Ishikawa (cell line): ENCODE results near the gene MED13L.

Experiments used
- CEBPB ChIP-seq: IDR thresholded peaks from 2 replicates; pipeline ENCODE4 v1.6.1; 2012
- CREB1 ChIP-seq: IDR thresholded peaks from 2 replicates; pipeline ENCODE4 v1.6.1; 2012; ENCODE audit warnings: low read depth
- EGR1 ChIP-seq: IDR thresholded peaks from 2 replicates; pipeline ENCODE4 v1.6.1; 2012
- EP300 ChIP-seq: IDR thresholded peaks from 2 replicates; pipeline ENCODE4 v1.6.1; 2012; ENCODE audit warnings: borderline replicate concordance
- FOXM1 ChIP-seq: IDR thresholded peaks from 2 replicates; pipeline ENCODE4 v1.6.1; 2012; ENCODE audit warnings: low read depth, borderline replicate concordance
- MAX ChIP-seq: IDR thresholded peaks from 2 replicates; pipeline ENCODE4 v1.6.1; 2012
- NFIC ChIP-seq: IDR thresholded peaks from 2 replicates; pipeline ENCODE4 v1.6.1; 2012
- RAD21 ChIP-seq: IDR thresholded peaks from 2 replicates; pipeline ENCODE4 v1.6.1; 2012; ENCODE audit warnings: low read depth
- REST ChIP-seq: IDR thresholded peaks from 2 replicates; pipeline ENCODE4 v1.6.1; 2012; ENCODE audit warnings: low read depth, mild to moderate bottlenecking
- TAF1 ChIP-seq: IDR thresholded peaks from 2 replicates; pipeline ENCODE4 v1.6.1; 2012; ENCODE audit warnings: low read depth, mild to moderate bottlenecking
- TCF12 ChIP-seq: IDR thresholded peaks from 2 replicates; pipeline ENCODE4 v1.6.1; 2012; ENCODE audit warnings: low read depth
- TEAD4 ChIP-seq: IDR thresholded peaks from 2 replicates; pipeline ENCODE4 v1.6.1; 2012
- USF1 ChIP-seq: IDR thresholded peaks from 2 replicates; pipeline ENCODE4 v1.6.1; 2012
- YY1 ChIP-seq: IDR thresholded peaks from 2 replicates; pipeline ENCODE4 v1.6.1; 2012; ENCODE audit warnings: low read depth
- ZBTB7A ChIP-seq: IDR thresholded peaks from 2 replicates; pipeline ENCODE4 v1.6.1; 2012; ENCODE audit warnings: low read depth

Gene MED13L

GRCh38 chr12:116037941-116038837, 239.3 kb downstream of the MED13L start:
- TF ChIP-seq TCF12: no peak
- TF ChIP-seq TEAD4: peak; percentile 54

GRCh38 chr12:116033765-116034164, 243.7 kb downstream of the MED13L start:
- TF ChIP-seq FOXM1 (no peak), YY1 (no peak), CEBPB (no peak), EP300 (no peak), TAF1 (no peak), NFIC (no peak), RAD21 (no peak), USF1 (no peak), REST (no peak), MAX (no peak), CREB1 (no peak), ZBTB7A (no peak), TEAD4 (no peak), EGR1 (no peak), TCF12 (no peak)

GRCh38 chr12:116028619-116029018, 248.9 kb downstream of the MED13L start:
- no peak for TF ChIP-seq USF1
- TF ChIP-seq TEAD4: no peak
- no peak for TF ChIP-seq EGR1
- TF ChIP-seq FOXM1: no peak
- TF ChIP-seq ZBTB7A: no peak
- TF ChIP-seq EP300: no peak

GRCh38 chr12:116027551-116027821, 250.0 kb downstream of the MED13L start:
- TF ChIP-seq TCF12: no peak
- TF ChIP-seq USF1: no peak
- no peak for TF ChIP-seq NFIC
- no peak for TF ChIP-seq EP300
- no peak for TF ChIP-seq CEBPB
- no peak for TF ChIP-seq EGR1
- no peak for TF ChIP-seq FOXM1
- no peak for TF ChIP-seq YY1
- TF ChIP-seq TAF1: no peak
- no peak for TF ChIP-seq REST
- no peak for TF ChIP-seq MAX
- no peak for TF ChIP-seq CREB1
- TF ChIP-seq RAD21: no peak
- no peak for TF ChIP-seq ZBTB7A
- TF ChIP-seq TEAD4: no peak

- TF ChIP-seq CREB1 (no peak), RAD21 (no peak), MAX (no peak), EGR1 (no peak), TEAD4 (no peak), YY1 (no peak), USF1 (no peak), EP300 (no peak), CEBPB (no peak), NFIC (no peak), REST (no peak), FOXM1 (no peak), TAF1 (no peak), TCF12 (no peak), ZBTB7A (no peak)
Observed at GRCh38 chr12:116026768-116027550, 250.5 kb downstream of the MED13L start.
